ENCODE measurements around the gene COX7A2.

The COX7A2 gene

GRCh38 chr6:75234126-75234865, 9.3 kb downstream of the COX7A2 start:
- Histone ChIP-seq H3K9me3 (replicated peaks; ENCODE audit: low read length) (no peaks in the 10 kb centered on the region), H3K4me3 (ENCODE audit: low read length) (no peak overlapping the region), H3K4me1 (ENCODE audit: control insufficient read depth, insufficient read depth, low read length) (no peaks in the 10 kb centered on the region), H3K27me3 (ENCODE audit: control insufficient read depth, insufficient read depth, low read length) (no peaks in the 10 kb centered on the region), H3K36me3 (ENCODE audit: insufficient read depth, low read length) (peaks cover 21% of the 10 kb centered on the region), H3K9ac (ENCODE audit: low read depth, low read length) (no peak overlapping the region), H3K4me2 (ENCODE audit: low read length) (no peak overlapping the region)

DNA sequence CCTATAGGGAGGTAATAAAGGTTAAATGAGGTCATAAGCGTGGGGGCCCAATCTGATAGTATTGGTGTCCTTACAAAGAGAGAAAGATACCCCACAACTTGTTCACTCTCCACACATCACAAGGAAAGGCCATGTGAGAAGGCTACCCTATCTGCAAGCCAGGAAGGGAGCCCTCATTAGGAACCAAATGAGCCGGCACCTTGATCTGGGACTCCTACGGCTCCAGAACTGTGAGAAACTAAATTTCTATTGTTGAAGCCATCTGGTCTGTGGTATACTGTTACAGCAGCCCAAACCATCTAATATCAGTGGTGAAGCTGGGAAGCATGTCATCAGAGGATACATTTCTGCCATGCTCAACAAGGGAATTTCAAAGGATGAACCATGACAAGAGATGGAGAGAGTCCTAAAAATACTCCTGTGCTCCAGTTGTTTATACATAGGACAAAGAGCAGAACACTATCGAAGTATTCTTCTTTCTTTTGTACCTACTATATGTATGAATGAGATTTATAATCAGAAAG, 10.4 kb downstream of the COX7A2 start:
- no peaks in the 10 kb centered on the region for H3K27me3 ChIP-seq (ENCODE audit: control insufficient read depth, insufficient read depth, low read length)
- H3K4me2 ChIP-seq (ENCODE audit: low read length), result no peak overlapping the region
- no peak overlapping the region for H3K9ac ChIP-seq (ENCODE audit: low read depth, low read length)
- H3K4me3 ChIP-seq (ENCODE audit: low read length), result no peak overlapping the region
- no peaks in the 10 kb centered on the region for H3K4me1 ChIP-seq (ENCODE audit: control insufficient read depth, insufficient read depth, low read length)
- H3K9me3 ChIP-seq (replicated peaks; ENCODE audit: low read length), result no peaks in the 10 kb centered on the region
- H3K36me3 ChIP-seq (ENCODE audit: insufficient read depth, low read length), result peaks cover 13% of the 10 kb centered on the region

GRCh38 chr6:75230484-75231325, 12.9 kb downstream of the COX7A2 start:
- H3K9ac ChIP-seq (ENCODE audit: low read depth, low read length), result no peak overlapping the region
- H3K9me3 ChIP-seq (replicated peaks; ENCODE audit: low read length), result no peaks in the 10 kb centered on the region
- no peaks in the 10 kb centered on the region for H3K36me3 ChIP-seq (ENCODE audit: insufficient read depth, low read length)
- H3K4me2 ChIP-seq (ENCODE audit: low read length), result no peak overlapping the region
- H3K27me3 ChIP-seq (ENCODE audit: control insufficient read depth, insufficient read depth, low read length), result no peaks in the 10 kb centered on the region
- no peak overlapping the region for H3K4me3 ChIP-seq (ENCODE audit: low read length)
- peaks cover 4% of the 10 kb centered on the region for H3K4me1 ChIP-seq (ENCODE audit: control insufficient read depth, insufficient read depth, low read length)

GRCh38 chr6:75224303-75224926, 19.2 kb downstream of the COX7A2 start:
- no peak overlapping the region for H3K4me3 ChIP-seq (ENCODE audit: low read length)
- H3K9me3 ChIP-seq (replicated peaks; ENCODE audit: low read length), result no peaks in the 10 kb centered on the region
- no peak overlapping the region for H3K9ac ChIP-seq (ENCODE audit: low read depth, low read length)
- no peaks in the 10 kb centered on the region for H3K36me3 ChIP-seq (ENCODE audit: insufficient read depth, low read length)
- no peak overlapping the region for H3K4me2 ChIP-seq (ENCODE audit: low read length)
- peaks cover 4% of the 10 kb centered on the region for H3K4me1 ChIP-seq (ENCODE audit: control insufficient read depth, insufficient read depth, low read length)
- H3K27me3 ChIP-seq (ENCODE audit: control insufficient read depth, insufficient read depth, low read length), result no peaks in the 10 kb centered on the region

- Histone ChIP-seq H3K4me1 (ENCODE audit: control insufficient read depth, insufficient read depth, low read length) (peaks cover 4% of the 10 kb centered on the region), H3K9ac (ENCODE audit: low read depth, low read length) (no peak overlapping the region), H3K4me2 (ENCODE audit: low read length) (no peak overlapping the region), H3K4me3 (ENCODE audit: low read length) (no peak overlapping the region), H3K36me3 (ENCODE audit: insufficient read depth, low read length) (no peaks in the 10 kb centered on the region), H3K9me3 (replicated peaks; ENCODE audit: low read length) (no peaks in the 10 kb centered on the region), H3K27me3 (ENCODE audit: control insufficient read depth, insufficient read depth, low read length) (no peaks in the 10 kb centered on the region)
Measured at GRCh38 chr6:75223428-75223827, 20.2 kb downstream of the COX7A2 start.

- H3K36me3 ChIP-seq (ENCODE audit: insufficient read depth, low read length), result no peaks in the 10 kb centered on the region
- H3K27me3 ChIP-seq (ENCODE audit: control insufficient read depth, insufficient read depth, low read length), result no peaks in the 10 kb centered on the region
- no peak overlapping the region for H3K4me2 ChIP-seq (ENCODE audit: low read length)
- H3K9me3 ChIP-seq (replicated peaks; ENCODE audit: low read length), result no peaks in the 10 kb centered on the region
- H3K9ac ChIP-seq (ENCODE audit: low read depth, low read length), result no peak overlapping the region
- H3K4me1 ChIP-seq (ENCODE audit: control insufficient read depth, insufficient read depth, low read length), result peaks cover 8% of the 10 kb centered on the region
- no peak overlapping the region for H3K4me3 ChIP-seq (ENCODE audit: low read length)
Measured at GRCh38 chr6:75222261-75222660, 21.3 kb downstream of the COX7A2 start.

- Histone ChIP-seq H3K36me3 (ENCODE audit: insufficient read depth, low read length) (no peaks in the 10 kb centered on the region), H3K9ac (ENCODE audit: low read depth, low read length) (no peak overlapping the region), H3K27me3 (ENCODE audit: control insufficient read depth, insufficient read depth, low read length) (no peaks in the 10 kb centered on the region), H3K4me3 (ENCODE audit: low read length) (no peak overlapping the region), H3K4me1 (ENCODE audit: control insufficient read depth, insufficient read depth, low read length) (peaks cover 10% of the 10 kb centered on the region), H3K9me3 (replicated peaks; ENCODE audit: low read length) (no peaks in the 10 kb centered on the region), H3K4me2 (ENCODE audit: low read length) (no peak overlapping the region)
Measured at GRCh38 chr6:75221116-75221515, 22.5 kb downstream of the COX7A2 start.

- Histone ChIP-seq H3K4me1 (ENCODE audit: control insufficient read depth, insufficient read depth, low read length) (peaks cover 10% of the 10 kb centered on the region), H3K9ac (ENCODE audit: low read depth, low read length) (no peak overlapping the region), H3K36me3 (ENCODE audit: insufficient read depth, low read length) (no peaks in the 10 kb centered on the region), H3K9me3 (replicated peaks; ENCODE audit: low read length) (no peaks in the 10 kb centered on the region), H3K4me2 (ENCODE audit: low read length) (no peak overlapping the region), H3K27me3 (ENCODE audit: control insufficient read depth, insufficient read depth, low read length) (no peaks in the 10 kb centered on the region), H3K4me3 (ENCODE audit: low read length) (no peak overlapping the region)
Measured at GRCh38 chr6:75220357-75220756, 23.2 kb downstream of the COX7A2 start.

DNA sequence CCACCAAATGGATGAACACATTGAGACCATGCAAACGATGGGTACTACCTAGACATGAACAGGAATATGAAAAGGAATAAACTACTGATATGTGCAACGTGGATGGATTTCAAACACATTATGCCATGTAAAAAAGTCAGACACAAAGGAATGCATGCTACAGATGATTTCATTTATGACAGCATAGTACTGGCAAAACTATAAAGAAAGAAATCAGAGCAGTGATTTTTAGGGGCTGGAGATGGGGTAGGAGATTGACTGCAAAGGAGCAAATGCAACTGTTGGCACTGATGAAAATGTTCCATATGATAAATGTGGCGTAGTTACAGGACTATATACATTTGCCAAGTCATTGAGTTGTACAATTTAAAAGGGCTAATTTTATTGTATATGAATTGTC, 24.3 kb downstream of the COX7A2 start:
- Histone ChIP-seq H3K4me3 (ENCODE audit: low read length) (no peak overlapping the region), H3K4me2 (ENCODE audit: low read length) (no peak overlapping the region), H3K27me3 (ENCODE audit: control insufficient read depth, insufficient read depth, low read length) (no peaks in the 10 kb centered on the region), H3K9me3 (replicated peaks; ENCODE audit: low read length) (no peaks in the 10 kb centered on the region), H3K36me3 (ENCODE audit: insufficient read depth, low read length) (no peaks in the 10 kb centered on the region), H3K9ac (ENCODE audit: low read depth, low read length) (no peak overlapping the region), H3K4me1 (ENCODE audit: control insufficient read depth, insufficient read depth, low read length) (peaks cover 10% of the 10 kb centered on the region)

DNA sequence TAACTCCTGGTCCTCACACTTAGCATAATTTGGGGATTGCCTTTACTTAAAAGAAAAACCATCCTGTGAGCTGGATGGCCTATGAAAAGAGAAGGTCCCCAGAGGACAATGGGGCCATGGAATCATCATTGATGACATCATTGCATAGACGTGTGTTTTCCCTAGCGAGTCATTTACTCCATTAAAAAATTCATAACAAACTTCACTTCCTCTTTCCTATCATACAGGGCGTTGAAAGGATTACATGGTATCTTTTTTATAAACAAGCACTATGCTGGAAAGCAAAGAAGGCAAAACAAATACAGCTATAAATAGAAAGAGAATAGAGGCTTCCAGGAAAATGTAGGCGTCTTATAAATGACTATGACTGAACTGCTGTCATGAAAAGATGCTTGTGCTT, 26.4 kb downstream of the COX7A2 start:
- H3K4me3 ChIP-seq (ENCODE audit: low read length), result peak overlapping the region; percentile 9
- no peaks in the 10 kb centered on the region for H3K36me3 ChIP-seq (ENCODE audit: insufficient read depth, low read length)
- H3K9me3 ChIP-seq (replicated peaks; ENCODE audit: low read length), result no peaks in the 10 kb centered on the region
- no peak overlapping the region for H3K9ac ChIP-seq (ENCODE audit: low read depth, low read length)
- peak overlapping the region; percentile 41 for H3K4me2 ChIP-seq (ENCODE audit: low read length)
- peaks cover 11% of the 10 kb centered on the region for H3K4me1 ChIP-seq (ENCODE audit: control insufficient read depth, insufficient read depth, low read length)
- H3K27me3 ChIP-seq (ENCODE audit: control insufficient read depth, insufficient read depth, low read length), result no peaks in the 10 kb centered on the region

DNA sequence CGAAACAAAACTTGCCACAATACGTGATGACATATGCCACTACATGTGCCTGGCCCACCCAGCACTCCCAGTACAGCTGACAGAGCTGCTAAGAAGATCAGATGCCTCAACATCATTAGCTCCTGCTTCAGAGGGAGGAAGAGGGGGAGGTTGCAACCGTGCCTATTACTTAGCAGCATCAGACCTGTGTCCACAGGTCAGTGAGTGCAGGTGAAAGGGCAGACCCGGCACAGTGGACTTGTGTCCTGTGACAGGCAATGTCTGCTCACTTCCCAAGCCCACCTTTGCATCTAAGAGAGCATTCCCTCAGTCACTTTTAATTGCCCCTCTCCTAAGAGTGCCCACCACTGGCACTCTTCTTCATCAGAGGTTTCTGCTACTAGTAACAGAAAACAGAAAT, 28.3 kb downstream of the COX7A2 start:
- Histone ChIP-seq H3K27me3 (ENCODE audit: control insufficient read depth, insufficient read depth, low read length) (no peaks in the 10 kb centered on the region), H3K4me3 (ENCODE audit: low read length) (no peak overlapping the region), H3K9ac (ENCODE audit: low read depth, low read length) (no peak overlapping the region), H3K4me2 (ENCODE audit: low read length) (no peak overlapping the region), H3K36me3 (ENCODE audit: insufficient read depth, low read length) (no peaks in the 10 kb centered on the region), H3K4me1 (ENCODE audit: control insufficient read depth, insufficient read depth, low read length) (peaks cover 15% of the 10 kb centered on the region), H3K9me3 (replicated peaks; ENCODE audit: low read length) (no peaks in the 10 kb centered on the region)
